HG02678 (cell line): ENCODE data around the gene DCHS1.

Source experiments
- ATAC-seq: cut with Tn5 transposase; IDR thresholded peaks from one replicate; pipeline ENCODE4 v1.9.1; 2021; ENCODE audit warnings: mild to moderate bottlenecking, moderate library complexity; ENCODE audit not compliant: unreplicated experiment

DCHS1 gene

GRCh38 chr11:6613496-6613895 lies 42.1 kb downstream of the DCHS1 start:
- no peak for ATAC-seq

- ATAC-seq = peak; percentile 89
These were observed 43.2 kb downstream of the DCHS1 start, which contains the start of gene TAF10 for GRCh38 chr11:6612213-6613041. Gene TAF10 (minus strand): TSS chr11:6612216. CDS start chr11:6612189, 27 bp downstream.

GRCh38 chr11:6611963-6612212 lies 43.7 kb downstream of the DCHS1 start:
- peak; percentile 11 for ATAC-seq

DNA sequence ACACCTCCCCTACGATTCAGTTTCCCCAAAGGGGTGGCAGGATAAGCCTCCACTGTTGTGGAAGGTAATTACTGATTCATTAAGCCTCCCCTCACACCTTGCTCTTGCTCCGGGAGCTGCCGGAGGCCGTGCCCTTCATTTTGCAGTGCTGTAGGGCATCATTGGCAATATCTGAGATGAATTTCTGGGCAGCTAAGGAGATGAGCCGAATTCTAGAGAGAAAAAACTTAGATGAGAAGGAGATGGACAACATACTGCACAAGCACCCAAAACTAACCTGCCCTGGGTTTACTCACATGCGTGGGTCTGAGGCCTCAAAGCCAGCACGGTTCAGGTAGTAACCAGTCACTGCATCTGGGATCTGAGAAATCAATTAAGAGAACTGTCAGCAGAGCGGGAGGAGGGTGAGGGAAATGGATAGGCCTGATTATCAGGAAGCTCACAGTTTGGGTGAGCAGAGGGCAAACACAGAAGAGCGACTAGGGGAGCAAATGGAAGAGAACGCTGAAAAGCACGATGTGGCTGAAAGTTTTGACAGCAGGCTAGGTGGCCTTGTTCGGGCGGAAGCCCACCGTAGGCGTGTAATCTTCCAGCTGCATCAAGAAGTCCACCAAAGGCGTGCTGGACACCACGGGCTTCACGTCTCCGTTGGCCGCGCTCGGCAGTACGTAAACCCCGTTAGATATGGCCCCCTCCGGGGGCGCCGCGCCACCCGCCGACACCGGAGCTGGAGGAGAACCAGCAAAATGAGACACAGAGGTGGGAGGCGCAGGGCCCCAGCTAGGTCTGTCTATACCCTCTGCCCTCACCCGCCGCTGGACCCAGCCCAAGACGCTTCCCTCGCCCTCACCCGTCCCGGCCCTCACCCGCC lies 44.3 kb downstream of the DCHS1 start:
- ATAC-seq = no peak

DNA sequence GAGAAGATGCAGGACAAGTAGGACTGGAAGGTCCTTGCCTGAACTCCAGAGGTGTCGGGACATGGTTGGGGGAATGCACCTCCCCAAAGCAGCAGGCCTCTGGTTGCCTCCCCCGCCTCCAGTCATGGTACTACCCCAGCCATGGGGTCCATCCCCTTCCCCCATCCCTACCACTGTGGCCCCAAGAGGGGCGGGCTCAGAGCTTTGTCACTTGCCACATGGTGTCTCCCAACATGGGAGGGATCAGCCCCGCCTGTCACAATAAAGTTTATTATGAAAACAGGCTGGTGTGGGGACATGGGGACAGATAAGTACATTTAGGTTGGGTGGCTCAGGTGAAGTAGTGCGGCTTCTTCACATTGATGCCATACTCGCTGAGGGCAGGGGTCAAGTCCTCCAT lies 45.0 kb downstream of the DCHS1 start:
- ATAC-seq = no peak

DNA sequence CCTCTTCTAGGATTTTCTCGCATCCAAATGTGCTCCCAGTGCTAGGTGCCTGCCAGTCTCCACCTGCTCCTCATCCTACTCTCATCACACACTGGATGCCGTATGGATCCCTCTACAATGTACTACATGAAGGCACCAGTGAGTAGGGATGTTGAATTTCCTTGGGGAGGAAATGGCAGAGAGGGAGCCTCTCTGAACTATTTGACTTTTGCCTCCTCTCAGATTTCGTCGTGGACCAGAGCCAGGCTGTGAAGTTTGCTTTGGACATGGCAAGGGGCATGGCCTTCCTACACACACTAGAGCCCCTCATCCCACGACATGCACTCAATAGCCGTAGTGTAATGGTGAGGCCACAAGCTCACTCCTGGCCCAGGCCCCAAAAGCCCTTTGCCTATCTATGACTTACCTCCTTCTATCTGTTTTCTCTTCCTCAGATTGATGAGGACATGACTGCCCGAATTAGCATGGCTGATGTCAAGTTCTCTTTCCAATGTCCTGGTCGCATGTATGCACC lies 46.0 kb downstream of the DCHS1 start:
- no peak for ATAC-seq

DNA sequence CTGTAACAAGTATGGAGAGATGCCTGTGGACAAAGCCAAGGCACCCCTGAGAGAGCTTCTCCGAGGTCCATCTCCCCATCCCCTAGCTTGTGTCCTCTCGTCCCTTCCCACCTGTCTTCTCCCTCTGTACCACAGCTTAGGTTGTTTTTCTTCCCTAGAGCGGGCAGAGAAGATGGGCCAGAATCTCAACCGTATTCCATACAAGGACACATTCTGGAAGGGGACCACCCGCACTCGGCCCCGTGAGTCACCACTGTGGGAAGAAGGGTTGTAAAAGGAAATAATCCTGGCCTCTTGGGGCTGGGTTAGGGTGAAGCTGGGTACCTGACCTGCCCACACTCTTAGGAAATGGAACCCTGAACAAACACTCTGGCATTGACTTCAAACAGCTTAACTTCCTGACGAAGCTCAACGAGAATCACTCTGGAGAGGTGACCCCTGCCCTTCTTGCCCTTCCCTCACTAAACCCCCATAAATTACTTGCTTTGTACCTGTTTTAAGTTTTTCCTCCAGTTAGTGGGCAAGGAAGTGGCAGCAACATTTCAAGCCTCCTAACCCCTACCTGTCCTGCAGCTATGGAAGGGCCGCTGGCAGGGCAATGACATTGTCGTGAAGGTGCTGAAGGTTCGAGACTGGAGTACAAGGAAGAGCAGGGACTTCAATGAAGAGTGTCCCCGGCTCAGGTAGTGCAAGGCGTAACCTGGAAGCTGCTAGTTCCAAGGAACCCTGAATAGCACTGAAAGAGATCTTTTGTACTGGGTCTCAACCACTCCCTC lies 46.7 kb downstream of the DCHS1 start:
- no peak for ATAC-seq

- no peak for ATAC-seq
These were observed 47.6 kb downstream of the DCHS1 start for GRCh38 chr11:6608011-6608410.

DNA sequence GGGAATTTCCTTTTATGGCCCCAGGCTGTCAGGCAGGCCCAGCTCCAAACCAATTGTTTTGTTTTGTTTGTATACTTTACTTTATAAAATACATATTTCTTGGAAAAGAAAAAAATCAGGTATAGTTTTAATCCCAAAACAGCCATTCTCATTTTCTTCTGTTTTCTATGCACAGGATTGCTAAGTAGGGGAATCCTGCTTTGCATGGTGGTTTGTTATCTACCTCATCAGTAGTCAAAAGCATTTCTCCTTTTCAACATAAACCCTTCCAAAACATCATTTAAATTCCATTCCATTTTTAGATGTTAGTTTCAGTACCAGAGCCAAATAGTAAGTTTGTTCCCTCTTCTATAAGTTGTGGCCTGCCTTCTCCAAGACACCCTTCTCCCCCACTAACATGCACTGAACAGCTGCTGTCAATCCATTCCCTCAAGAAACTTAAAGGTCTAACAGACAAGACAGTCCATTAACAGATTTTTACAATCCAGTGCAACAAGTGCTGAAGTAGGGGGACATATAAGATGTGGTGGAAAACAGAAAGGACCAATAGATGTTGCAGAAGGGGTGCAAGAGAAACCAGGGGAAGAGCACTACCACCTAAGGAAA lies 48.3 kb downstream of the DCHS1 start:
- no peak for ATAC-seq

- ATAC-seq = peak; percentile 47
These were observed 49.0 kb downstream of the DCHS1 start for GRCh38 chr11:6606471-6607189.

DNA sequence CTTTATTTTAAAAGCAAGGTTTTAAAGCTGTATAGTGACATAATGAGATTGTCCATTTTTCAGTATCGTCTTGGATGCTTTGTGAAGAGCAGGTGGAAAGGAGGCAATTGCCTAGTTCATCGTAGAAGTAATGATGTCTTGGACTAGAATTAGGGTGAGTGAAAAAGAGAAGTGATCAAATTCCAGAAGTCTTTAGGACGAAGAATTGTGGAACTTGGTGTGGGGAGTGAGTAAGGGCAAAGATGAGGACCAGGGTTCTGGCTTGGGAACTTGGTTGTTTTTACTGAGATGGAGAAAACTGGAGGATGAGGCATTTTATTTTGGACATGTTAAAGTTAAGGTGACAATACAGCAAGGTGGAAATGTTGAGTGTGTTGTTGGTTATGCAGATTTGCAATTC lies 50.8 kb downstream of the DCHS1 start:
- no peak for ATAC-seq

GRCh38 chr11:6604081-6604626 lies 51.5 kb downstream of the DCHS1 start:
- ATAC-seq = peak; percentile 34

DNA sequence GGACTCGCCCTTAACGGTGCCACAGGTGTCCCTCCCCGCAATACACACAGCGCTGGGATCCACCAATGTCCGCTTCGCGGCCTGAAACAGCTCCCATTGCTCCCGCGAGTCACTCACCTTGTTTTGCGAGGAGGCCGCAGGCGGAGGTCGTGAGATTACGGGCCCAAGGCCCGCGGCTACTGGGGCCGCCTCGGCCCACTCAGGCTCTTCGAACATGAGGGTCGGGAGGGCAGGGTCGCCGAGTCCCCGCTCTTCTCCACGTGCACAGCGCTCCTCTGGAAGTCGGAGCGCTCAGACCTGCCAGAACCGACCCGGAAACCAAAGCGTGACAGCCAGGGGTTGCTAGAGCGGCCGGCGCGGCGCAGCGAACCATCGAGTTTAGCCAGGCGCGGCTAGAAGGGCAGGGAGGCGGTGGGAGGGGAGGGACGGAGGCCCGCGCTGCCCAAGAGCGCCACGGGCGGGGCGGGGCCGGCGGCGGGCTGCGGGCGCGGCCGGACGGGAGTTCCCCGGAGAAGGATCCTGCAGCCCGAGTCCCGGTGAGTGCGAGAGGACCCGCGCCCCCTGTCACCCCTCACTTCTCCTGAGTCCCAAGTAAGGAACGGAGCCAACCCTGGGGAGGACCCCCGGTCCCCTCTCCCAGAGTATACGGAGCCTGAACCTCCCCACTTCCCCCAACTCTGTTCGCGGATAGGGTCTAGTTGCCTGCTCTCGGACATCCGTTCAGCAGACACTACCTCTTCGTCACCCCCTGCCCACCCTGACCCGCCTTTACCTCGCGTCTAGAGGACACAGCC lies 52.1 kb downstream of the DCHS1 start, which contains the start of the genes ILK and RRP8:
Gene ILK, plus strand, starts transcription at position 488 of the 794 bp plus-strand sequence. CDS start 498 bp downstream, outside the sequence.
Gene RRP8, minus strand, starts transcription at position 330 of the 794 bp plus-strand sequence. Its CDS starts 114 bp downstream, at position 216.
- peak; percentile 82 for ATAC-seq

DNA sequence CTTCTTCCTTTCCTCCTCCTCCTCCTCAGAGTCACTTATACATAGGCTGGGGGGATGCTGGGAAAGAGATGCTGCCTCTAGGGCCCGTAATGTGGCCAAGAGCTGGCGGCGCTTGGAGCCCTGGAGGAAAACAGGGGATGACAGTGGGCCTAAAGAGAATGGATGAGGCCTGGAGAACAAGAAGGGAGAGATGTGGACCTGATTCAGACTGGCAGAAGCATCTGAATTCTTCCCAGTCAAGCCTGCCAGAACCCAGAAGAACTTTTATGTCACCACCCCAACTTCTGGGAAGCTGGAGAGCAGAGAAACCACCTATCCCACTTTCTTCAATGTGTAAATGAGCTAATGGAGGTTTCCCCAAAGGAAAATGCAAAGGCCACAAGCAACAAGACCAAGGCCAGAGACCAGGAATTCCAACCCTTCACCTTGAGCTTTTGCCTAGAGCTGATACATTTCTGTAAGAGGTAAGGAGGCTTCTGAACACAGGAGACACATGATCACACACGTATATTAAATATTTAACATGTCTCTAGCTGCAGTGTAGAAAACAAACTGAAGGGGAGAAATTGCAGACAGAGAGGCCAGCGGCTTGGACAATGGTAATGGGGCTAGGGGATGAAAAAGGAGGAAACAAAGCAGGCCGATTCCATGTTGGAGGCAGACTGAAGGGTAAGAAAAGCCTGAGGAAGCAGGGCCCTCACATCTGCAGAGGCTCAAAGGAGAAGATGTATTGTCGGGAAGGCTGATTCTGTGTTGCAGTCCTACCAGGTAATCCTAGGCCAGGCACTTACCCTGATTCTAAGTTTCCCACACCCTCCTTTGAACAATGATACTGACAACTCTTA lies 53.3 kb downstream of the DCHS1 start:
- no peak for ATAC-seq

DNA sequence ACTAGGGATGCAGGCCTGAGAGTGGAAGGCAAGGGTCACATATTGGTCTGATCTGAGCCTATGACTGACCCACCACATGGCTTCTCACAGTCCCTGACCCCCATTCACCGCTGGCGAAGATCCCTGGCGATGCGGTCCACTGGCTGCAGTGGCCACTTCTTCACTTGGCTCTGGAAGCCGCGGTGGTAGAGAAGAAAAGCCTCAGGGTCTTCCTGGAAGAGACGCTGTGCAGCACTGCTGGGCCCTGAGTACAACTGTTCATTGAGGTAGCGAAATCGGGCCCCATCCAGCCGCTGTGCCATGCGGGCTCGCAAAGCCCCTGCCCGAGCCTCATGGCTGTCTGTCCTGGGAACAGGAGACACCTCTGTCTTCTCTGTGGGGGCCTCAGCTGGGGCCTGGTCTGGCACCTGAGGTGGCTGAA lies 54.6 kb downstream of the DCHS1 start:
- no peak for ATAC-seq

DNA sequence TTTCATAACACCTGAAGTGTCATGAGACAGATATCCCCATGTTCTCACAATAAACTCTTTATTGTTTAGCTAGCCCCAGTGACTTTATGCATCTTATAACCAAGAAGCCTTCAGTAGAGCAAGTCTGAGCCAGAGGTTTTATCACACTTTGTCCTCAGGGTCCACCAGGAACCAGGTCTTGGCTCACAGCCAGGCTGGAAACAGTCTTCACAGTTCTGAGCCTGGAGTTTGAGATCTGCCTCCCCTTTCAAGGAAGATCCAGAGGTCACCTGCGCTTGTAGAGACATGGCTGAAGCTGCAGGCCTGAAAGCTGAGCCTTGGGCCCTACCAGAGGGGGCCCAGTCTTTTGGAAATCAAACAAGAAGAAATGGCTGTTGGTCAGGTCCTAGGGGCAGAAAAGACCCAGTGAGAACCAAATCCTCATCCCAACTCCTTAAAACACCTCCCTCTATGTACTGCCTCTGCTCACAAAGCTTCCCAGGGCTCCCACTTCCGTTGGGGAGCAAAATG lies 55.7 kb downstream of the DCHS1 start:
- no peak for ATAC-seq

GRCh38 chr11:6599449-6599848 lies 56.2 kb downstream of the DCHS1 start:
- no peak for ATAC-seq

DNA sequence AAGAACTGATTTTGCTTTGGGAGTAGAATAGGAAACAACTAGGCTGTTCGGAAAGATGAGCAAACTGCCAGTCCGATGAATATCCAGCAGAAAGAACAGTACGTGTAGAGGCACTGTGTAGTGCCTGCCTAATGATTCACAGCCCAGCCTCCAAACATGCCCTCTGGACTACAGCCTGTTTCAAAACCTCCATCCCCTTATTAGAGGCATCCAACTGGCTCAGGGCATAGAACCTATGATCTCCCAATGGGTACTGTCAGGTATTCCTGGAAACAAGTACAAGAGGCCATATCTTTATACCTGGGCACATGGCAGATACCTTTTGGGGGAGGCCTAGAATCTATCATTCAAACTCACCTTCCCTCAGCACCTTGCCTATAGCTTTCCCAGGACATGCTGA lies 57.1 kb downstream of the DCHS1 start:
- ATAC-seq = no peak
